ENCODE data around the gene TNFRSF14.

Gene TNFRSF14

GRCh38 chr1:2556277-2556677 is at the start of gene TNFRSF14:
Gene TNFRSF14 (plus strand): TSS chr1:2556371. CDS start chr1:2556665, 294 bp downstream.
- no peak for DNase-seq

DNA sequence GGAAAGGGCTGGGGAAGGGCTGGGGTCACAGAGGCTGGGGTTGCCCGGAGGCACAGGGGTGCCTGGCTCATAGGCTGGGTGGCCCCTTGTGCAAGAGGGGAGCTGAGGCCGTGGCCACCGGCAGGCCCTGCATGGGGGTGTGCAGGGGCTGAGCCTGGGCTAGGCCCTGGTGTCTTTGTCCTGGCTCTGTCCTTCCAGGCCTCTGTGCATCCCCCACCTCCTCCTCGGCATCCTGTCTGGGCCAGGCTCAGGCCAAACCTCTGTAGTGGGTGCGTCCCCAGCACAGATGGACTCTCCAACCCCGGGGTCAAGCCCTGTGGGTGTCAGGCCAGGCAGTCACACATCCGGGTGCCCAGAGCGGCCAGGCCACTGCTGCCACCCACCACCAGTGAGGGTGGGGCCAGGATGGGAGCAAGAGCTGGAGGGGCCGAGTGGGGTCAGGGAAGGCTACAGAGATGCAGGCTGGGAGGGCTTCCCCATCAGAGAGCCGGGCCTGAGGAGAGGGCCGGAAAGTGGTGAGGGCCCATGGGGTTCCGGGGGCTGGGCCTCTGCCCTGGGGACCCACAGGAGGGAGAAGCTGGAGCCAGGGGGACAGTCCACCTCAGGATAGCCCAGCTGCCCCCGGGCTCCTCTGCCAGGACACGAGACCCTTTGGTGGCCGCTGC is 49.1 kb upstream of the TNFRSF14 start:
- no peak for DNase-seq

GRCh38 chr1:2507744-2508155 is 48.4 kb upstream of the TNFRSF14 start:
- DNase-seq, result no peak

DNA sequence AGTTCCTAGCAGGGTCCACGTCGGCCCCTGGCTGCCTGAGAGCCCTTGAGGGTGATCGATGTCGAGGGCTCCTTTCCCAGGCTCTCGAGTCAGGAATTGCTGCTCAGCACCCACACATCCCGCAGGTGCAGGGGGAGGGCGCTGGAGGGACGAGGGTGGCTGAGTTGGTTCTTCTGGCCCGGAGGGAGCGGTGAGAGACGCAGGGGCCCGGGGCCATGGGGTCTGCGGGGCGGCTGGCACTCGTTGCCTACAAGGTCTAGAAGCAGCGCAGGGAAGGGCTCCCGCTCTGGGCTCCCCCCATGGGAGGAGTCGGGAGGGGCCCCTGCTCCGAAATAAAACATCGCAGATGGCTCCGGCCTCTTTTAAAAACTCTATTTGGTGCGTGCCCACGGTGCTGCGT is 48.0 kb upstream of the TNFRSF14 start:
- no peak for DNase-seq

- DNase-seq, result no peak
These were observed 47.4 kb upstream of the TNFRSF14 start for GRCh38 chr1:2508751-2509150.

DNA sequence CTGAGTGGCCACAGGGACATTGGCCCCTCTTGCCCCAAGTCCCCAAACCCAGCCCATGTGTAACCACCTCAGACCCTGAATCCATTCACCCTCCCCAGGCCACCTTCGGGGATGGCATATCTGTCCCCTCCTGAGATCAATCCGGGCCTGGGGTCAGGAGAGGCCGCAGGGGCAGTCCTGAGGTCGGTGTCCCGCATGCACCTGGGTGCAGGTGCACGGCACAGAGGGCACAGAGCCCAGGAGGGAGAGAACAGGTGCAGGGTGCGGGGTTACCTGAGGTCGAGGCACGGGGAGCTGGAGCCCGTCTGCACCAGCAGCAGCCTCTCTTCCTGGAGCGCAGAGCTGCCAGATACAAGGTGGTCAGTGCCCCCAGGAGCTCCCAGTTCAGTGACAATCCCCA is 46.6 kb upstream of the TNFRSF14 start:
- DNase-seq, result no peak

DNA sequence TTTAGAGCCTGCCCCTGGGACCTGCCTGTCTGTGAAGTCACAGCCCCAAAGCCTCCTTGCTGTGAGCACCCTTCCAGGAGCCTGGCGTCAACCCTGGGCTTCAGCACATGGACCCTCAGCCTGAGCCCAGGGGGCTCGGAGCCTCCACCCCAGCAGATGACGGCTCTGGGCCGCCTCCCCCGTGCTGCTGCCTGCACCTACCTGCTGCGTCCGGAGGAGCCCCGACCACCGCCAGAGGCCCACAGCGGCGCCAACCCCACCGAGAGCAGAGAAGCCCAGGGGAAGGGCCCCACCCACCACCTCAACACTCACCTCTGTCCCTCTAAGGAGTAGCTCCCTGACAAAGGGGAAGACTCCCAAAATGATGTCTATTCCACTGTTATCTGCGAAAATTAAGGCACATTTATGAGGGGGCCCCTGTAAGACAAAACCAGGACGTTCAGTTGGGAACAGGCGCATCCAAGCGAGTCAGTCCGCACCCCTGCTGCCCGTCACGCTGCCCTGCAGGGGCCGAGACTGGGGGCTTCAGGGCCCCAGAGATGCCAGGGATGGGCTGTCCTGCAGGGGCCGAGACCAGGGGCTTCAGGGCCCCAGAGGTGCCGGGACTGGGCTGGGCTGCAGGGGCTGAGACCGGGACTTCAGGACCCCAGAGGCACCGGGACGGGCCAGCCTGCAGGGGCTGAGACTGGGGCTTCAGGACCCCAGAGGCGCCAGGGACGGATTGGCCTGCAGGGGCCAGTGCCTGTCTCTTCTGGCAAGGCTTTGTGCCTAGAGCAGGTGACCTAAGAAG is 45.6 kb upstream of the TNFRSF14 start:
- DNase-seq, result no peak

DNA sequence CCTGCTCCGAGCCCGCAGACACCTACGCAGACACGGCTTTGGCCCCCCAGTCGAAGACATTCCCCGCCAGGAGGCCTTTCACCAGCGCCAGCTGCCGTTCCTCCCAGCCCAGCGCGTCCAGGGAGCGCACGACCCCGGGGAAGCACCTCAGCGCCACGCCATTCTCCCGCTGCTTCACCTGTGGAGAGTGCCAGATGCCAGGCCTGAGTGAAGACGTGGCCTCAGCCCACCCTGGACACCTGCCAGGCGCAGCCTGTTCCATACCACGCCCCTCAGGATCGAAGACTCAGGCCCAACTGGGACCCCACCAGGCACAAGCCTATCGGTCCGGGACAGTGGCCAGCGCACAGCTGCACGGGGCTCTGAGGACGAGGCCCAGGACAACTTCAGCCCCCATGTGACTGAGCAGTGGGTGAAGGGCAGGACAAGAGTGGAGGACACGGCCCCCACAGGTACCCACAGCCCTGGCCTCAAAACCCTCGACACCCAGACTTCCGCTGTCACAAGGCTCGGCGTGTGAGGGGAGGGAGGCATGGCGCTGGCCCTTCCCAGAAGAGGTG is 43.2 kb upstream of the TNFRSF14 start:
- no peak for DNase-seq

DNA sequence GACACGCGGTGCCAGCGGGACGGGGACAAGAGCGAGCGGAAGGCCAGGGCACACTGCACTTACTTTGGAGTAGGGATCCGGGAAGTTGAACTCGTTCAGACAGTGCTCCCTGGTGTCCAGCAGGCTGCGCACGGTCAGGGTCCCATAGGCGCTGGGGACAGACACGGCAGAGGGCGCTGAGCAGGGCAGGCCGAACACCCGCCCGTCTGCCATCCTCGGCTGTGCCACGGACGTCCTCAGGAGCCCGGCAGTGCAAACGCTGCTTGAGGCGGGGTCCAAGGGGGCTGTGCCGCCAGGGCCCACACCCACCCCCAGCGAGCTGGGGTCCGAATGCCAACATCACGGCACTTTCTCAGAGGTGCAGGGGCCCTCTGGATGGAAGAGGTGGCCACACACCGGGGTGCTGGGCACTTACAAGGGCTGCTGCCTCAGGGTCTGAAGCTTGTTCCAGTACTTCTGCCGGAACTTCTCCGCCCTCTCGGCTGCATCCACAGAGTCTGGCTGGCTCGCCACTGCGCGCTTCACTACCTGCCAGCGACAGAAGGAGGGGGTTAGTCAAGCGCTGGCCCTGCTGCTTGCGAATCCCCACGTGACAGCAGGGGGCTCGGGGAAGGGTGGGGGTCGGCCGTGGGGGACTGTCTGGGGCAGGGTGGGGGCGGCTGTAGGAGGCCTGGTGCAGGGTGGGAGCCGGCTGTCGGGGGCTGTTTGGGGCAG is 42.1 kb upstream of the TNFRSF14 start:
- DNase-seq, result no peak

GRCh38 chr1:2514863-2515762 is 41.1 kb upstream of the TNFRSF14 start:
- DNase-seq, result no peak

DNA sequence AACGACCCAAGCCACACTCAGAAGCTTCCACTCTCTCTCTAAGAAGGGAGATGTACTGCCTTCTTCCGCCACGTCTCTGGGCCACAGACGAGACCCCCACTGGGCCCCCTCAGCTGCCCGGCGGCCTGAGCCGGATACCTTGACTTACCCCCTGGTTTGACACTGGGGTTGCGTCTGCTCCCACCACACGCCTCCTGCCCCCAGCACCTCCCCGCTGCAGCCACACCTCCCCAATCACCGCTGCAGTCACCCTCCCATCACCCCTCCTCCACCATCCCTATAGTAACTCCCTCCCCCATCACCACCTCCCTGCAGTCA is 40.4 kb upstream of the TNFRSF14 start:
- no peak for DNase-seq

GRCh38 chr1:2516124-2516523 is 40.0 kb upstream of the TNFRSF14 start:
- DNase-seq, result no peak

GRCh38 chr1:2516946-2517345 is 39.2 kb upstream of the TNFRSF14 start:
- no peak for DNase-seq

- no peak for DNase-seq
These were observed 38.2 kb upstream of the TNFRSF14 start for GRCh38 chr1:2517966-2518365.

GRCh38 chr1:2518528-2518927 is 37.6 kb upstream of the TNFRSF14 start:
- no peak for DNase-seq

DNA sequence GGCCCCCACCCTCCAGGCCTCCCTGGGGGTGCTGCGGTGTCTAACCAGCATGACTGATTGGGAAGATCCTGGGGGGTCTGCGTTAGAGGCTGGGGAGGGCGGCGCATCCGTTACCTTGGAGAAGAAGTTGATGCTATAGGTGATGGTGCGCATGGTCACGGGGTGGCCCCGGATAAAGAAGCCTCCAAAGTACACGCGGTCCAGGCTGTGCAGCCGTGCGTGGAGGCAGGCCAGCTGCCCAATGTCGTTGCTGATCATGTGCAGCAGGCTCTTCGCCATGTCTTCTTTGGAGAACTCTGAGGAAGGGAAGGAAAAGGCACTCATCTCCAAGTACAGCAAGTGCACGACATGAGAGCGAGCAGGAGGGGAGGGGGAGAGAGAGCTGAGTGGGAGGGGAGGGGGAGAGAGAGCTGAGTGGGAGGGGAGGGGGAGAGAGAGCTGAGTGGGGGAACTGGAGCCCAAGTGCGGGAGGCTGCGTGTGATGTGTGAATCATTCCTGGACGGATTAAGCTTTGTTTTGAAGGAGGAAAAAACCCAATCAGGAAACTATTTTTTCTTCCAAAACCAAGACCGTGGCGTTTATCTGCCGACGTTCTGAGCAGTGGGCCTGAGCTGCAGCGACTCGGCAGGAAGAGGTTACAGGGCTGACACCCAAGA is 37.0 kb upstream of the TNFRSF14 start:
- no peak for DNase-seq

GRCh38 chr1:2519729-2520128 is 36.4 kb upstream of the TNFRSF14 start:
- no peak for DNase-seq

GRCh38 chr1:2520206-2520605 is 36.0 kb upstream of the TNFRSF14 start:
- no peak for DNase-seq

GRCh38 chr1:2520806-2521205 is 35.4 kb upstream of the TNFRSF14 start:
- no peak for DNase-seq

DNA sequence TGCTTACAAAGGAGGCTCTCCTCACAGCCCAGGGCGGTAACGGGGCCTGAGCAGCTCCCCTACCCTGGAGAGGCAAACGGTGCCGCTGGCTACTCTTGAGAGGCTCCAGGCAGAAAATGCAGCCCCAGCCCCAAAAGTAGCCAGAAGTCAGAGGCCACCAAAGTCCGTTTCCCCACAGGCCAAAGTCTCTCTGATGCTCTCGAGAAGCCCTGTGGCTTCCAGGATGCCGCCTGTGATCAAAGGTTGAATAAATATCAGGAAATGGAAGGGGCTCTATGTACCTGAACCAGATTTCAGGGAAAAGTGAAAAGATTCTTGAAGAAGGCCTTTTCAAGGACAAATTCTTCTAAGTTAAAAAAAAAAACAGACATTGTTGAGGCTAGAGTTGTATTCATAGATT is 33.9 kb upstream of the TNFRSF14 start:
- DNase-seq, result no peak

GRCh38 chr1:2523191-2523890 is 32.8 kb upstream of the TNFRSF14 start:
- no peak for DNase-seq
